ENCODE results near the gene BRINP3.

Gene BRINP3

GRCh38 chr1:190286111-190286510 lies 191.6 kb downstream of the BRINP3 start:
- DNase-seq (ENCODE audit: low read depth, low spot score), result no peak
- H3K4me3 ChIP-seq (ENCODE audit: low read depth, low read length), result no peak overlapping the region
- in situ Hi-C loops (cut with HindIII; ENCODE audit: low sequenced_read_pairs), result no loop called here
- no peak for TF ChIP-seq CTCF (IDR thresholded peaks at IDR 0.05; ENCODE audit: low read depth, low read length)

- in situ Hi-C loops (cut with HindIII; ENCODE audit: low sequenced_read_pairs), result no loop called here
- no peak overlapping the region for H3K4me3 ChIP-seq (ENCODE audit: low read depth, low read length)
- no peak for TF ChIP-seq CTCF (IDR thresholded peaks at IDR 0.05; ENCODE audit: low read depth, low read length)
- DNase-seq (ENCODE audit: low read depth, low spot score), result no peak
Measured at GRCh38 chr1:190277107-190277506, 200.6 kb downstream of the BRINP3 start.

- in situ Hi-C loops (cut with HindIII; ENCODE audit: low sequenced_read_pairs), result no loop called here
- H3K4me3 ChIP-seq (ENCODE audit: low read depth, low read length), result no peak overlapping the region
- no peak for DNase-seq (ENCODE audit: low read depth, low spot score)
- TF ChIP-seq CTCF (IDR thresholded peaks at IDR 0.05; ENCODE audit: low read depth, low read length), result no peak
Measured at GRCh38 chr1:190274721-190275120, 202.9 kb downstream of the BRINP3 start.

- in situ Hi-C loops (cut with HindIII; ENCODE audit: low sequenced_read_pairs), result no loop called here
- H3K4me3 ChIP-seq (ENCODE audit: low read depth, low read length), result no peak overlapping the region
- no peak for DNase-seq (ENCODE audit: low read depth, low spot score)
- no peak for TF ChIP-seq CTCF (IDR thresholded peaks at IDR 0.05; ENCODE audit: low read depth, low read length)
Measured at GRCh38 chr1:190273161-190273560, 204.5 kb downstream of the BRINP3 start.

- TF ChIP-seq CTCF (IDR thresholded peaks at IDR 0.05; ENCODE audit: low read depth, low read length), result no peak
- in situ Hi-C loops (cut with HindIII; ENCODE audit: low sequenced_read_pairs), result no loop called here
- no peak for DNase-seq (ENCODE audit: low read depth, low spot score)
- H3K4me3 ChIP-seq (ENCODE audit: low read depth, low read length), result no peak overlapping the region
Measured at GRCh38 chr1:190262538-190262937, 215.1 kb downstream of the BRINP3 start.

GRCh38 chr1:190259424-190259823 lies 218.2 kb downstream of the BRINP3 start:
- no peak overlapping the region for H3K4me3 ChIP-seq (ENCODE audit: low read depth, low read length)
- TF ChIP-seq CTCF (IDR thresholded peaks at IDR 0.05; ENCODE audit: low read depth, low read length), result no peak
- no peak for DNase-seq (ENCODE audit: low read depth, low spot score)
- in situ Hi-C loops (cut with HindIII; ENCODE audit: low sequenced_read_pairs), result no loop called here

GRCh38 chr1:190258003-190258402 lies 219.7 kb downstream of the BRINP3 start:
- in situ Hi-C loops (cut with HindIII; ENCODE audit: low sequenced_read_pairs), result no loop called here

More at GRCh38 chr1:190258003-190258402, 219.7 kb downstream of the BRINP3 start:
- DNase-seq (ENCODE audit: low read depth, low spot score), result no peak
- no peak for TF ChIP-seq CTCF (IDR thresholded peaks at IDR 0.05; ENCODE audit: low read depth, low read length)
- no peak overlapping the region for H3K4me3 ChIP-seq (ENCODE audit: low read depth, low read length)
